IMR-90 (cell line): ENCODE results near the gene SUB1. TPM values are rescaled to one million over a fixed set of nuclear protein-coding genes. Genes with fewer than 3 reads are reported as not detected.

Experiments
- ATAC-seq: fragments of 200-7000 bp; cut with Tn5 transposase; 2 replicates; pipeline ENCODE4 v1.9.1; 2020; ENCODE audit warnings: low read depth, mild to moderate bottlenecking, moderate library complexity
- BruUV-seq: library from RNA; stranded (reverse); fragments of 400-500 nt; replicated peaks from 2 replicates; lab custom pipeline; 2021; lab: Mats Ljungman, UMichigan
- CTCF ChIA-PET: fragments of 300-600 bp; formaldehyde crosslinking; extraction: SDS; loops from one replicate; lab custom pipeline; 2021; ENCODE audit warnings: antibody characterized with exemption; lab: Yijun Ruan, JAX
- POLR2A ChIA-PET: fragments of 300-600 bp; sonication (Branson Sonifier 250); formaldehyde crosslinking; loops from one replicate; lab custom pipeline; 2022; ENCODE audit warnings: antibody characterized with exemption; ENCODE audit not compliant: unreplicated experiment; lab: Charles Lee
- DNase-seq: peaks from one replicate; pipeline ENCODE4 v3.0.0; 2013
- H2AFZ ChIP-seq: replicated peaks from 2 replicates; pipeline ENCODE3; 2013; ENCODE audit warnings: low read length, mild to moderate bottlenecking; ENCODE audit not compliant: poor library complexity
- H2AK5ac ChIP-seq: 2 replicates; pipeline ENCODE4 v1.6.1; 2013; ENCODE audit warnings: low read depth, low read length, inconsistent platforms
- H2AK9ac ChIP-seq: replicated peaks from 2 replicates; pipeline ENCODE3; 2013; ENCODE audit warnings: mild to moderate bottlenecking, low read depth, low read length, moderate library complexity; ENCODE audit not compliant: poor library complexity
- H2BK120ac ChIP-seq: 2 replicates; pipeline ENCODE4 v1.6.1; 2013; ENCODE audit warnings: low read depth, low read length, inconsistent platforms
- H2BK15ac ChIP-seq: 3 replicates; pipeline ENCODE4 v1.6.1; 2013; ENCODE audit warnings: low read depth, low read length, inconsistent platforms
- H2BK20ac ChIP-seq: 2 replicates; pipeline ENCODE4 v1.6.1; 2013; ENCODE audit warnings: low read depth, mild to moderate bottlenecking, inconsistent platforms, low read length, moderate library complexity
- H2BK5ac ChIP-seq: 2 replicates; pipeline ENCODE4 v1.6.1; 2013; ENCODE audit warnings: mild to moderate bottlenecking, low read depth, low read length, inconsistent platforms; ENCODE audit not compliant: poor library complexity, severe bottlenecking
- H3K14ac ChIP-seq: replicated peaks from 2 replicates; pipeline ENCODE4 v1.6.1; 2013; ENCODE audit warnings: low read depth, low read length, inconsistent platforms
- H3K18ac ChIP-seq: 2 replicates; pipeline ENCODE4 v1.6.1; 2013; ENCODE audit warnings: low read depth, low read length, control low read depth
- H3K23ac ChIP-seq: 2 replicates; pipeline ENCODE4 v1.6.1; 2013; ENCODE audit warnings: low read depth, low read length, inconsistent platforms
- H3K27ac ChIP-seq: 2 replicates; pipeline ENCODE4 v1.5.1; 2013; ENCODE audit warnings: mild to moderate bottlenecking, control low read depth, low read length; ENCODE audit not compliant: insufficient read depth
- H3K27me3 ChIP-seq: 2 replicates; pipeline ENCODE4 v1.6.1; 2013; ENCODE audit warnings: low read length; ENCODE audit not compliant: control insufficient read depth, insufficient read depth
- H3K36me3 ChIP-seq: 2 replicates; pipeline ENCODE4 v1.6.1; 2013; ENCODE audit warnings: low read length, mixed read lengths; ENCODE audit not compliant: control insufficient read depth, insufficient read depth
- H3K4ac ChIP-seq: 2 replicates; pipeline ENCODE4 v1.6.1; 2013; ENCODE audit warnings: low read depth, low read length, inconsistent platforms
- H3K4me1 ChIP-seq: 2 replicates; pipeline ENCODE4 v1.6.1; 2013; ENCODE audit warnings: low read length, mixed read lengths; ENCODE audit not compliant: control insufficient read depth, insufficient read depth
- H3K4me2 ChIP-seq: 2 replicates; pipeline ENCODE4 v1.6.1; 2013; ENCODE audit warnings: low read depth, mild to moderate bottlenecking, control low read depth, low read length, moderate library complexity
- H3K4me3 ChIP-seq: 2 replicates; pipeline ENCODE4 v1.5.1; 2013; ENCODE audit warnings: low read depth, mild to moderate bottlenecking, control low read depth, low read length, moderate library complexity; ENCODE audit not compliant: insufficient read depth
- H3K56ac ChIP-seq: 2 replicates; pipeline ENCODE4 v1.6.1; 2013; ENCODE audit warnings: low read length, inconsistent platforms; ENCODE audit not compliant: insufficient read depth; ENCODE audit errors: extremely low read depth
- H3K79me1 ChIP-seq, 2 experiments: 2 replicates each; pipeline ENCODE4 v1.6.1; 2013; ENCODE audit warnings: low read length in 2 of 2, inconsistent platforms in 1 of 2, low read depth in 1 of 2
- H3K9ac ChIP-seq: 2 replicates; pipeline ENCODE4 v1.6.1; 2013; ENCODE audit warnings: low read depth, low read length, control low read depth
- H3K9me1 ChIP-seq: 2 replicates; pipeline ENCODE4 v1.6.1; 2013; ENCODE audit warnings: low read length, inconsistent platforms; ENCODE audit not compliant: insufficient read depth
- H3K9me3 ChIP-seq: 2 replicates; pipeline ENCODE4 v1.6.1; 2013; ENCODE audit warnings: low read length; ENCODE audit not compliant: control insufficient read depth, insufficient read depth
- H4K20me1 ChIP-seq: 2 replicates; pipeline ENCODE4 v1.6.1; 2013; ENCODE audit warnings: low read length, inconsistent platforms; ENCODE audit not compliant: insufficient read depth
- H4K5ac ChIP-seq: 2 replicates; pipeline ENCODE4 v1.6.1; 2013; ENCODE audit warnings: mild to moderate bottlenecking, low read depth, low read length, control low read depth
- H4K8ac ChIP-seq, 2 experiments: 2 replicates each; pipeline ENCODE4 v1.6.1; 2013; ENCODE audit warnings: low read depth in 2 of 2, low read length in 2 of 2, control low read depth in 1 of 2, inconsistent platforms in 1 of 2
- H4K91ac ChIP-seq: 2 replicates; pipeline ENCODE4 v1.6.1; 2013; ENCODE audit warnings: low read depth, low read length, inconsistent platforms; ENCODE audit not compliant: insufficient read depth
- CHD1 ChIP-seq: IDR thresholded peaks from 2 replicates; pipeline ENCODE4 v1.6.1; 2012; ENCODE audit warnings: low read depth, low read length, improper control_type of control experiment
- SMC3 ChIP-seq: fragments of 150-350 bp; IDR thresholded peaks from 2 replicates; pipeline ENCODE4 v1.6.1; 2016; ENCODE audit warnings: low read depth, mild to moderate bottlenecking, antibody characterized with exemption, low read length, moderate library complexity
- WGBS, 2 experiments: methylation state at CpG; one replicate each; pipeline versions ENCODE4 v1.1.5 to v1.1.7; 2013; ENCODE audit warnings: missing lambda C conversion rate in 2 of 2; ENCODE audit not compliant: insufficient read length in 1 of 2; ENCODE audit errors: extremely low coverage in 2 of 2; 5-methylcytosine and 5-hydroxymethylcytosine counted together
- dilution Hi-C: fragments of 300-500 bp; cut with HindIII; formaldehyde crosslinking; loops from one replicate; pipeline ENCODE4 v1.14.3; 2018; ENCODE audit warnings: low sequenced_read_pairs; ENCODE audit not compliant: unreplicated experiment
- in situ Hi-C: fragments of 300-500 bp; cut with MboI; formaldehyde crosslinking; loops from 3 replicates; pipeline ENCODE4 v1.14.3; 2019; ENCODE audit warnings: low sequenced_read_pairs, inconsistent platforms, mixed read lengths
- intact Hi-C: fragments of 100-400 bp; cut with micrococcal nuclease; formaldehyde crosslinking; loops from 2 replicates; pipeline ENCODE4 v1.10.0; 2022
- polyA plus RNA-seq, 3 experiments: library from polyadenylated mRNA; depleted of rRNA; stranded (reverse); fragments of >200 nt; gene quantifications; 2 replicates each; pipeline ENCODE4 v1.2.3, GENCODE V29; 2012; ENCODE audit warnings: low replicate concordance in 1 of 3
- total RNA-seq: library from RNA; depleted of rRNA; stranded (reverse); fragments of >200 nt; gene quantifications from 2 replicates; pipeline ENCODE4 v1.2.3, GENCODE V29; 2012

SUB1 gene
- total and polyA plus RNA-seq, 2 of the 4 experiments (the other 2 are of a cell fraction): 19.5 to 155 TPM

DNA sequence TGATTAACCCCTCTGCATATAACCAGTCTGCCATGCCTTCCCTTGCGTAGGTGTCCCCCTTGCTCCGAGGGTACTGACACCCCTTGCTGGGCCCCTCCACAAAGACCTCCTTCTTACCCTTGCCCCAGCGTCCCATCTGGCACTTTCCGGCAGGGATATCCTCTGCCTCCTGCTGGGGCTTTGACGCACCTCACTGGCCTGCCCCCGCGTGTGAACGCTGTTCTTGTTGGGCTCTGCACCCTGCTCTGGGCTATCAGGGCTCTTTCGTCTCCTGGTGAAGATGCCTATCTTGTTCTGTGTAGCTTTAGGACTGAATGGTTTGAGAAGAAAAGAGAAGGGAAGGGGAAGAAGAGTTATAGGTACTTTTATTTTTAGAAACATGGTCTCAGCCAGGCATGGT lies 53.0 kb downstream of the SUB1 start:
- ChIA-PET POLR2A (no interaction called here), CTCF (no interaction called here)
- Histone ChIP-seq H3K4me2 (no peak overlapping the region), H3K27ac (no peak overlapping the region), H2BK20ac (no peak overlapping the region), H3K79me1 (no peaks in the 10 kb centered on the region), H4K20me1 (no peaks in the 10 kb centered on the region), H2BK5ac (no peak overlapping the region), H2AK5ac (no peak overlapping the region), H3K14ac (no peak overlapping the region), H2AFZ (no peak overlapping the region), H3K4me3 (no peak overlapping the region), H3K9me3 (no peaks in the 10 kb centered on the region), H3K23ac (no peak overlapping the region), H2BK15ac (no peak overlapping the region), H3K9ac (no peak overlapping the region), H3K27me3 (no peaks in the 10 kb centered on the region), H4K8ac (no peak overlapping the region), H3K4ac (no peak overlapping the region), H3K36me3 (no peaks in the 10 kb centered on the region), H3K56ac (no peak overlapping the region), H3K9me1 (no peaks in the 10 kb centered on the region; the same call in 1 of the 2 replicates), H4K91ac (no peak overlapping the region), H2BK120ac (no peak overlapping the region), H3K18ac (no peak overlapping the region), H2AK9ac (no peak overlapping the region), H4K5ac (no peak overlapping the region), H3K4me1 (no peaks in the 10 kb centered on the region)
- TF ChIP-seq SMC3 (no peak), CHD1 (no peak)
- intact Hi-C loops (no loop called here), in situ Hi-C loops (no loop called here), dilution Hi-C loops (no loop called here)
- DNase-seq: no peak
- no TSS peak for BruUV-seq
- ATAC-seq: no peak
- 93% methylated on average over 7 of the region's 9 CpGs; no CpG with 5 or more reads in 1 of the 2 experiments for WGBS, 2 experiments
